Spleen (tissue), 13 donors: ENCODE results near the gene TEKT5. TPM values are rescaled to one million over a fixed set of nuclear protein-coding genes. Genes with fewer than 3 reads are reported as not detected.
"Not testable (repeated sequence)": the region's sequence is repeated elsewhere in the genome, so short reads cannot be mapped to it uniquely, and the experiment has no call there.

Experiments used
- DNase-seq: peaks from one replicate; pipeline ENCODE4 v3.0.0-alpha.2; 2020
- H3K27ac ChIP-seq, 8 donors: fragments of 200-600 bp; sonication (generic) in 7 of 8; 1 replicate in 4 of 8; 2 replicates in 4 of 8; pipeline versions ENCODE4 v1.5.0 to v1.8.0; 2016 to 2021; ENCODE audit warnings: inconsistent platforms in 4 of 8, mild to moderate bottlenecking in 4 of 8, moderate library complexity in 1 of 8
- H3K27me3 ChIP-seq, 7 donors: fragments of 200-600 bp; sonication (generic) in 6 of 7; replicated peaks in 1 of 7; 1 replicate in 4 of 7; 2 replicates in 3 of 7; pipeline versions ENCODE4 v1.5.0 to v1.8.0; 2016 to 2021; ENCODE audit warnings: inconsistent platforms in 3 of 7, mild to moderate bottlenecking in 1 of 7
- H3K36me3 ChIP-seq, 6 donors: fragments of 200-600 bp; sonication (generic) in 5 of 6; 1 replicate in 4 of 6; 2 replicates in 2 of 6; pipeline versions ENCODE4 v1.5.0 to v1.8.0; 2016 to 2021; ENCODE audit warnings: inconsistent platforms in 2 of 6
- H3K4me1 ChIP-seq, 6 donors: fragments of 200-600 bp; sonication (generic) in 5 of 6; 1 replicate in 3 of 6; 2 replicates in 3 of 6; pipeline versions ENCODE4 v1.5.0 to v1.8.0; 2016 to 2021; ENCODE audit warnings: inconsistent platforms in 3 of 6
- H3K4me3 ChIP-seq, 8 donors: fragments of 200-600 bp; sonication (generic) in 7 of 8; 1 replicate in 4 of 8; 2 replicates in 4 of 8; pipeline versions ENCODE4 v1.5.0 to v1.8.0; 2016 to 2021; ENCODE audit warnings: inconsistent platforms in 4 of 8, mild to moderate bottlenecking in 4 of 8, moderate library complexity in 2 of 8
- H3K9me3 ChIP-seq, 8 donors: fragments of 200-600 bp; sonication (generic) in 7 of 8; 1 replicate in 4 of 8; 2 replicates in 4 of 8; pipeline versions ENCODE4 v1.5.0 to v1.8.0; 2016 to 2021; ENCODE audit warnings: inconsistent platforms in 4 of 8
- POLR2A ChIP-seq, 3 donors: fragments of 450-650 bp; IDR thresholded peaks; one replicate each; pipeline ENCODE4 v1.5.1; 2017; ENCODE audit warnings: antibody characterized with exemption in 3 of 3, mild to moderate bottlenecking in 1 of 3
- POLR2AphosphoS5 ChIP-seq, 3 donors: sonication (generic); formaldehyde crosslinking; IDR thresholded peaks; one replicate each; pipeline ENCODE4 v1.5.1; 2017; ENCODE audit warnings: antibody characterized with exemption in 3 of 3
- WGBS, 5 donors: extraction: QIAGEN DNeasy Blood & Tissue Kit in 3 of 5; methylation state at CpG; one replicate each; pipeline versions ENCODE4 v1.1.5 to v1.1.7; 2013 to 2018; 5-methylcytosine and 5-hydroxymethylcytosine counted together
- intact Hi-C: fragments of 100-400 bp; cut with DNase I; formaldehyde crosslinking; loops from one replicate; pipeline ENCODE4 v1.15.0; 2023; ENCODE audit warnings: low total_unique reads
- long read RNA-seq, 2 donors: transcript quantifications; one replicate each; lab custom pipeline, GENCODE V29; 2026
- polyA plus RNA-seq, 3 donors: library from polyadenylated mRNA; stranded (reverse); fragments of 200-250 nt; gene quantifications; one replicate each; pipeline ENCODE4 v1.2.1, GENCODE V29; 2013
- total RNA-seq, 7 donors: library from RNA; depleted of rRNA in 3 of 7; stranded (reverse); fragments of >200 nt in 3 of 7; fragmentation: NEBNext Ultra II Directional in 4 of 7; extraction: Animal tissue kit (Norgen Biotek cat#: 25700) in 4 of 7; gene quantifications; one replicate each; pipeline versions ENCODE4 v1.1.0 to v1.2.1, GENCODE V29; 2016 to 2021
- TF ChIP-seq, protein P1 (sequence below), 11 experiments: fragments of 200-600 bp in 7 of 11; fragments of 450-650 bp in 4 of 11; sonication (generic) in 4 of 11; IDR thresholded peaks in 8 of 11; conservative IDR thresholded peaks in 3 of 11; 1 replicate in 7 of 11; 2 replicates in 4 of 11; pipeline versions ENCODE4 v1.4.0 to v1.8.0; 2016 to 2021; ENCODE audit warnings: antibody characterized with exemption in 11 of 11, inconsistent platforms in 4 of 11, mild to moderate bottlenecking in 1 of 11
- donor health status: healthy with polysubstance abuse.
- donor health status: DM: no; HTN: no; CAD: no; lungs with moderate emphysema.
- donor health status: DM: no; HTN: no; CAD: no.
- donor health status: Bipolar disorder and iron deficiency.
- donor health status: healthy.
- donor health status: DM: no; HTN: no; CAD: no.
- donor health status: DM: yes; HTN: yes; CAD: no.

Gene TEKT5
- total RNA-seq (1 to 10 TPM in 2 of 7 donors, under 1 TPM in 2, not detected in 3; 0.43 to 1.5 (median 0.97) TPM), polyA plus RNA-seq (under 1 TPM; 0.17 to 0.22 (median 0.17) TPM)
- long read RNA-seq, donor 1, result 0 reads
- long read RNA-seq, donor 2, result 0 reads

DNA sequence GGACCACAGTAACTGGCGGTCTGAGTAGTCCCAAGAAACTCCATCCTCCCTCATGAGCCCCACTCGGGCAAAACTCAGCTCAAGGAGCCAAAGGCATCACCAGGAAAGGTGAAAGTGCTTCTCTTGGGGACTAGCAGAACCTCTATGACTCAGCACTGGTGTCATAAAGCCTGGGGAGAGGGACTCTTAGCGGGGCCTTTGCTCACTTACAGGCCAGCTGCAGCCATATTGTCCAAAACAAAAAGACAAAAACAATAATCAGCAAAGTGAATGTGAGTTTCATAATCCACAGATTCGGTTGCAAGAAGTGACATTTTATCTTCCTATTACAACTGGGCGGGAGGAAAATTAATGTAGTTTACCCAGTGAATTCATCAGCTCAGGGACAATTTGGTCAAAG is at the start of gene TEKT5:
Gene TEKT5 (minus strand): TSS at position 101 of the 400 bp plus-strand sequence. CDS start 57 bp downstream, at position 44.
- 78 to 90% (median 83%) methylated on average over 5 of the region's 5 CpGs for WGBS, 5 donors
- H3K36me3 ChIP-seq, result no peaks in the 10 kb centered on the region
- H3K4me1 ChIP-seq, result no peaks in the 10 kb centered on the region
- H3K9me3 ChIP-seq, result no peaks in the 10 kb centered on the region
- TF ChIP-seq, protein P1, sequence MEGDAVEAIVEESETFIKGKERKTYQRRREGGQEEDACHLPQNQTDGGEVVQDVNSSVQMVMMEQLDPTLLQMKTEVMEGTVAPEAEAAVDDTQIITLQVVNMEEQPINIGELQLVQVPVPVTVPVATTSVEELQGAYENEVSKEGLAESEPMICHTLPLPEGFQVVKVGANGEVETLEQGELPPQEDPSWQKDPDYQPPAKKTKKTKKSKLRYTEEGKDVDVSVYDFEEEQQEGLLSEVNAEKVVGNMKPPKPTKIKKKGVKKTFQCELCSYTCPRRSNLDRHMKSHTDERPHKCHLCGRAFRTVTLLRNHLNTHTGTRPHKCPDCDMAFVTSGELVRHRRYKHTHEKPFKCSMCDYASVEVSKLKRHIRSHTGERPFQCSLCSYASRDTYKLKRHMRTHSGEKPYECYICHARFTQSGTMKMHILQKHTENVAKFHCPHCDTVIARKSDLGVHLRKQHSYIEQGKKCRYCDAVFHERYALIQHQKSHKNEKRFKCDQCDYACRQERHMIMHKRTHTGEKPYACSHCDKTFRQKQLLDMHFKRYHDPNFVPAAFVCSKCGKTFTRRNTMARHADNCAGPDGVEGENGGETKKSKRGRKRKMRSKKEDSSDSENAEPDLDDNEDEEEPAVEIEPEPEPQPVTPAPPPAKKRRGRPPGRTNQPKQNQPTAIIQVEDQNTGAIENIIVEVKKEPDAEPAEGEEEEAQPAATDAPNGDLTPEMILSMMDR (IDR thresholded peaks at IDR 0.05 in 8 of 11, conservative IDR thresholded peaks at IDR 0.05 in 3 of 11), result no peak
- TF ChIP-seq POLR2AphosphoS5 (IDR thresholded peaks at IDR 0.05), result no peak
- no peak for TF ChIP-seq POLR2A (IDR thresholded peaks at IDR 0.05)
- no peak within 1 kb of the TSS for H3K4me3 ChIP-seq
- H3K27ac ChIP-seq, result no peak within 1 kb of the TSS
- intact Hi-C loops, result no loop called here
- H3K27me3 ChIP-seq, result peaks cover 0 to 7% (median 0%) of the 10 kb centered on the region in 7 donors
- no peak for DNase-seq

DNA sequence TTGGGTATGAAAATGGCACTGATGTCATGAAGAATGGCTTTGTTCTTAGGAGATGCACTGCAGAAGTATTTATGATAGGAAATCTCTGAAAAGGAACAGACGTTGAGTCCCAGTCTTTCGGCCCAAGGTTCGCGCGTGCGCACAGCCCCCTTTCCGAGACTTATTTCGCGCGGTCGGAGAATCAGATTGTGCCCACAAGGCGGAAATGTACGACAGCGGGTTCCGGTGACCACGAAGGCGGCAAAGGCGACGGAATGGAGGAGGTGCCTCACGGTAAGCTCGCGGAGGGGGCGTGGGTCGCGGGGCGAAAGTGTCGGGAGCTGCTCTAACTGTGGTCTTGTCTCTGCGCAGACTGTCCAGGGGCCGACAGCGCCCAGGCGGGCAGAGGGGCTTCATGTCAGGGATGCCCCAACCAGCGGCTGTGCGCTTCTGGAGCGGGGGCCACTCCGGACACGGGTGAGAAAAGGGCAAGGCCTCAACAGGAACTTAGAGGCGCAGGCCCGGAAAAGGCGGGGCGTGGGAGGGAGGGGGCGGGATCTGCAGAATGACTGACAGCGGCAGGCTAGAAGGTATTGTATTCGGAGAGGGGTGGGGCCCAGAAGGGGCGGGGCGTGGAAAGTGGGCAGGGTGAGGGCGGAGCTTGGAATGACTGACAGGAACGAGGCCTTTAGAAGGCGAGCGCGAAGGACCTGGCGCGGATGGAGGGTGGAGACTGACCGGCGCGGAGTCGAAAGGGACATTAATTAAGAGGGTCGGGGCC is 49.1 kb upstream of the TEKT5 start, which contains the start of gene NUBP1:
Gene NUBP1 (plus strand): TSS at position 233 of the 760 bp plus-strand sequence. CDS start 22 bp downstream, at position 255.
- intact Hi-C loops, result loop anchor here (5.0 to 10.0 kb wide), 2 partner anchors 134 to 171 kb away; partner anchors contain the start of gene CIITA
- H3K27me3 ChIP-seq, result no peaks in the 10 kb centered on the region
- no peaks in the 10 kb centered on the region for H3K9me3 ChIP-seq
- H3K4me3 ChIP-seq, result peak within 1 kb of the TSS; percentile 40 to 74 (median 53)
- 0% methylated on average over 56 to 57 of the region's 57 CpGs for WGBS, 5 donors
- H3K27ac ChIP-seq, result peak within 1 kb of the TSS; percentile 93 to 98 (median 97)
- peaks cover 17 to 72% (median 34%) of the 10 kb centered on the region in 6 donors for H3K4me1 ChIP-seq
- TF ChIP-seq, protein P1 (IDR thresholded peaks at IDR 0.05 in 8 of 11, conservative IDR thresholded peaks at IDR 0.05 in 3 of 11), result peak in 3 of 11 experiments; percentile 5 to 40 (median 16)
- TF ChIP-seq POLR2A (IDR thresholded peaks at IDR 0.05) (peak; percentile 21 to 49 (median 45)), POLR2AphosphoS5 (IDR thresholded peaks at IDR 0.05) (peak; percentile 94 to 96 (median 95))
- peak; percentile 99 for DNase-seq
- H3K36me3 ChIP-seq, result peaks cover 0 to 39% (median 17%) of the 10 kb centered on the region in 6 donors

DNA sequence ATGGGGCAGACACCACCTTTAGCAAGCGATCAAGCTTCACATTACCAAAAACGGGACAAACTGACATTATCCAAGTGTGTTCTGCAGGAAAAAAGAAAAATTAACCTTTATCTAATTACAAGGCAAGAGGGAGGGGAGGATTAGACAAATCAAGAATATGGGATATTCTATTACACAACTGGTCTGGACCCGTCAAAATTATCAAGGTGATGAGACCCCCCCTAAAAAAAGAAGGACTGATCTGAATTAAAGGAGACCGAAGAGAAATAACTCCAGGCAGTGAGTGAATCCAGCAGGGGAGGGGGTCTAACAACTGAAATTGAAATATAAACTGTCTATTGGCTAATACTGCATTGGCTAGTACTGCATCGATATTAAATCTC is 48.5 kb upstream of the TEKT5 start:
- WGBS, 5 donors, result 32 to 42% (median 39%) methylated on average over 5 of the region's 5 CpGs
- DNase-seq, result no peak
- intact Hi-C loops, result loop anchor here (5.0 to 10.0 kb wide), 2 partner anchors 134 to 172 kb away; partner anchors contain the start of gene CIITA
- H3K4me1 ChIP-seq, result peaks cover 22 to 78% (median 39%) of the 10 kb centered on the region in 6 donors
- TF ChIP-seq POLR2AphosphoS5 (IDR thresholded peaks at IDR 0.05) (no peak), POLR2A (IDR thresholded peaks at IDR 0.05) (no peak)
- TF ChIP-seq, protein P1 (IDR thresholded peaks at IDR 0.05 in 8 of 11, conservative IDR thresholded peaks at IDR 0.05 in 3 of 11), result no peak
- peak overlapping the region in 5 of 8 donors; percentile 40 to 74 (median 55) for H3K4me3 ChIP-seq
- no peaks in the 10 kb centered on the region for H3K9me3 ChIP-seq
- no peaks in the 10 kb centered on the region for H3K27me3 ChIP-seq
- peak overlapping the region; percentile 93 to 98 (median 97) for H3K27ac ChIP-seq
- H3K36me3 ChIP-seq, result peaks cover 0 to 33% (median 13%) of the 10 kb centered on the region in 6 donors

DNA sequence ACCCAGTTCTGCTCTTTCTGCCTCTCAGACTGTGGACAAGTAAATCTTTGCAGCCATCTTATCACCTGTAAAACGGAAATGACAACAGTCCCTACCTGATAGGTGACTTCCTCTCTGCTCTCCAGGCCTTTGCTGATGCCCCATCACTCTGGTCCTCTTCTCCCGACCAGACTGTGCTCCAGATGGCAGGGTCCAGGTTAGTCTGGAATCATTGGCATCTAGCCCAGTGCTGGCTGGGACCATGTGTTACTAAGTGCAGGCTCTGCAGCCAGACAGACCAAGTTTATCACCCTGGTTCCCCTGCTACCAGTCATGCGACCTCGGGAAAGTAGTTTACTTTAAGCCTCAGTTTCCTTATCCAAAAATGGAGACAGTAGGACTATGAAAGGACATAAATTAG is 47.1 kb upstream of the TEKT5 start:
- no peak for DNase-seq
- Histone ChIP-seq H3K27me3 (no peaks in the 10 kb centered on the region), H3K4me3 (no peak overlapping the region), H3K4me1 (peaks cover 31 to 80% (median 51%) of the 10 kb centered on the region in 6 donors), H3K27ac (peak overlapping the region in 1 of 8 donors; percentile 1), H3K9me3 (no peaks in the 10 kb centered on the region), H3K36me3 (peaks cover 0 to 19% (median 0%) of the 10 kb centered on the region in 6 donors)
- TF ChIP-seq POLR2AphosphoS5 (IDR thresholded peaks at IDR 0.05) (no peak), POLR2A (IDR thresholded peaks at IDR 0.05) (no peak)
- TF ChIP-seq, protein P1 (IDR thresholded peaks at IDR 0.05 in 8 of 11, conservative IDR thresholded peaks at IDR 0.05 in 3 of 11), result no peak
- 71 to 88% (median 83%) methylated on average over 4 of the region's 4 CpGs for WGBS, 5 donors
- intact Hi-C loops, result loop anchor here (2.0 to 10.0 kb wide), 3 partner anchors 135 to 227 kb away; partner anchors contain the start of gene CIITA

DNA sequence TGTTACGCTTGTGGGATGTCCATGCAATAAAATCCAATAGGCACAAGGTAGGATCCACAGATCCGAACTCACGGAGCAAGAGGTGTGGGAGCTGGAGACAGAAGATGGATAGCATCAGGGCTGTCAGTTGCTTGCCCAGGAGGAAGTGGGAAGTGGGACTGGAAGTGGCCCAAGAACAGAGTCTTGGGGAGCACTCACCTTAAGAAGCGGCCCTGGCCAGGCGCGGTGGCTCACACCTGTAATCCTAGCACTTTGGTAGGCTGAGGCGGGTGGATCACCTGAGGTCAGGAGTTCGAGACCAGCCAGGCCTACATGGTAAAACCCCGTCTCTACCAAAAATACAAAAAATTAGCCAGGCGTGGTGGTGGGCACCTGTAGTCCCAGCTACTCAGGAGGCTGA is 46.5 kb upstream of the TEKT5 start:
- intact Hi-C loops, result loop anchor here (2.0 to 10.0 kb wide), 3 partner anchors 136 to 226 kb away; partner anchors contain the start of gene CIITA
- not testable (repeated sequence) for H3K27ac ChIP-seq, H3K4me3 ChIP-seq, H3K9me3 ChIP-seq, H3K27me3 ChIP-seq, DNase-seq
- 88 to 96% (median 92%) methylated on average over 10 of the region's 10 CpGs for WGBS, 5 donors
- Histone ChIP-seq H3K36me3 (peaks cover 0 to 13% (median 0%) of the 10 kb centered on the region in 6 donors), H3K4me1 (peaks cover 31 to 75% (median 50%) of the 10 kb centered on the region in 6 donors)
